Measurements from ENCODE around the gene SALL1.

SALL1 gene

GRCh38 chr16:51154271-51155171 lies 3.5 kb upstream of the SALL1 start:
- WGBS, 2 donors (ENCODE audit: extremely low coverage in 2 of 2, insufficient read length in 2 of 2, insufficient replicate concordance in 1 of 2), result no CpG with 5 or more reads among the region's 55 CpGs
- Histone ChIP-seq H2AK5ac (ENCODE audit: low read depth, low read length) (peak overlapping the region; percentile 81), H2BK120ac (ENCODE audit: low read depth, low read length) (peak overlapping the region; percentile 98), H2AFZ (ENCODE audit: low read length) (peak overlapping the region; percentile 84), H3K79me1 (ENCODE audit: low read depth, low read length) (no peaks in the 10 kb centered on the region), H3K27ac (replicated peaks; ENCODE audit: low read length) (peak overlapping the region; percentile 77), H2BK15ac (ENCODE audit: low read length) (peak overlapping the region; percentile 71), H4K91ac (ENCODE audit: low read depth, low read length, poor library complexity) (peak overlapping the region; percentile 42), H2BK5ac (ENCODE audit: low read length) (peak overlapping the region; percentile 93), H4K8ac (ENCODE audit: low read depth, low read length) (no peak overlapping the region), H3K18ac (ENCODE audit: low read length) (peak overlapping the region; percentile 94), H3K4me2 (ENCODE audit: insufficient read depth, low read length, poor library complexity, severe bottlenecking) (peak overlapping the region; percentile 87), H3K4ac (ENCODE audit: low read length) (peak overlapping the region; percentile 61), H3K23ac (ENCODE audit: low read depth, low read length, poor library complexity) (peak overlapping the region; percentile 46), H3K9ac (ENCODE audit: low read depth, low read length, poor library complexity) (peak overlapping the region; percentile 63), H3K4me1 (ENCODE audit: control insufficient read depth in 2 of 2, insufficient read depth in 1 of 2, low read depth in 1 of 2, low read length in 2 of 2) (peaks cover 11 to 17% of the 10 kb centered on the region in 2 donors), H2BK12ac (ENCODE audit: low read length) (peak overlapping the region; percentile 64), H3K9me3 (replicated peaks in 1 of 2; ENCODE audit: control insufficient read depth in 2 of 2, insufficient read depth in 1 of 2, low read depth in 1 of 2, low read length in 2 of 2) (peaks cover 0 to 9% of the 10 kb centered on the region in 2 donors), H3K27me3 (ENCODE audit: control insufficient read depth in 3 of 3, insufficient read depth in 3 of 3, low read depth in 1 of 3, low read length in 3 of 3) (no peaks in the 10 kb centered on the region), H3K14ac (ENCODE audit: low read length) (peak overlapping the region; percentile 17), H3K4me3 (ENCODE audit: low read length in 2 of 2) (peak overlapping the region in 1 of 2 donors; percentile 57), H3K36me3 (replicated peaks in 1 of 2; ENCODE audit: control insufficient read depth in 2 of 2, insufficient read depth in 2 of 2, low read length in 2 of 2) (no peaks in the 10 kb centered on the region)
- DNase-seq (ENCODE audit: low spot score), result no peak

- H3K27me3 ChIP-seq (ENCODE audit: control insufficient read depth in 3 of 3, insufficient read depth in 3 of 3, low read depth in 1 of 3, low read length in 3 of 3), result no peaks in the 10 kb centered on the region
Measured at GRCh38 chr16:51153577-51154031, 2.5 kb upstream of the SALL1 start.

GRCh38 chr16:51152691-51153576 lies 1.9 kb upstream of the SALL1 start:
- H3K27ac ChIP-seq (replicated peaks; ENCODE audit: low read length), result peak overlapping the region; percentile 100
- DNase-seq (ENCODE audit: low spot score), result no peak
- no peaks in the 10 kb centered on the region for H3K79me1 ChIP-seq (ENCODE audit: low read depth, low read length)
- no peak overlapping the region for H3K14ac ChIP-seq (ENCODE audit: low read length)
- no peaks in the 10 kb centered on the region for H3K36me3 ChIP-seq (replicated peaks in 1 of 2; ENCODE audit: control insufficient read depth in 2 of 2, insufficient read depth in 2 of 2, low read length in 2 of 2)
- H3K4me3 ChIP-seq (ENCODE audit: low read length in 2 of 2), result peak overlapping the region; percentile 97 to 98
- peak overlapping the region; percentile 44 for H2BK120ac ChIP-seq (ENCODE audit: low read depth, low read length)
- no peaks in the 10 kb centered on the region for H3K27me3 ChIP-seq (ENCODE audit: control insufficient read depth in 3 of 3, insufficient read depth in 3 of 3, low read depth in 1 of 3, low read length in 3 of 3)
- H3K9me3 ChIP-seq (replicated peaks in 1 of 2; ENCODE audit: control insufficient read depth in 2 of 2, insufficient read depth in 1 of 2, low read depth in 1 of 2, low read length in 2 of 2), result peaks cover 0 to 9% of the 10 kb centered on the region in 2 donors
- peak overlapping the region; percentile 5 for H2BK15ac ChIP-seq (ENCODE audit: low read length)
- H4K91ac ChIP-seq (ENCODE audit: low read depth, low read length, poor library complexity), result no peak overlapping the region
- peak overlapping the region; percentile 97 for H3K9ac ChIP-seq (ENCODE audit: low read depth, low read length, poor library complexity)
- no CpG with 5 or more reads among the region's 60 CpGs for WGBS, 2 donors (ENCODE audit: extremely low coverage in 2 of 2, insufficient read length in 2 of 2, insufficient replicate concordance in 1 of 2)
- H3K18ac ChIP-seq (ENCODE audit: low read length), result peak overlapping the region; percentile 98
- peak overlapping the region; percentile 99 for H3K4me2 ChIP-seq (ENCODE audit: insufficient read depth, low read length, poor library complexity, severe bottlenecking)
- H3K4me1 ChIP-seq (ENCODE audit: control insufficient read depth in 2 of 2, insufficient read depth in 1 of 2, low read depth in 1 of 2, low read length in 2 of 2), result peaks cover 10 to 21% of the 10 kb centered on the region in 2 donors
- peak overlapping the region; percentile 43 for H4K8ac ChIP-seq (ENCODE audit: low read depth, low read length)
- peak overlapping the region; percentile 85 for H3K23ac ChIP-seq (ENCODE audit: low read depth, low read length, poor library complexity)
- peak overlapping the region; percentile 87 for H2AFZ ChIP-seq (ENCODE audit: low read length)
- peak overlapping the region; percentile 33 for H2BK12ac ChIP-seq (ENCODE audit: low read length)
- no peak overlapping the region for H3K4ac ChIP-seq (ENCODE audit: low read length)
- H2BK5ac ChIP-seq (ENCODE audit: low read length), result peak overlapping the region; percentile 98
- peak overlapping the region; percentile 96 for H2AK5ac ChIP-seq (ENCODE audit: low read depth, low read length)

More at GRCh38 chr16:51153577-51154031, 2.5 kb upstream of the SALL1 start:
- Histone ChIP-seq H4K91ac (ENCODE audit: low read depth, low read length, poor library complexity) (no peak overlapping the region), H3K4me3 (ENCODE audit: low read length in 2 of 2) (peak overlapping the region; percentile 97 to 98), H3K27ac (replicated peaks; ENCODE audit: low read length) (peak overlapping the region; percentile 100), H4K8ac (ENCODE audit: low read depth, low read length) (no peak overlapping the region), H3K4ac (ENCODE audit: low read length) (peak overlapping the region; percentile 76), H2BK5ac (ENCODE audit: low read length) (no peak overlapping the region), H3K23ac (ENCODE audit: low read depth, low read length, poor library complexity) (no peak overlapping the region), H2BK12ac (ENCODE audit: low read length) (peak overlapping the region; percentile 66), H3K9me3 (replicated peaks in 1 of 2; ENCODE audit: control insufficient read depth in 2 of 2, insufficient read depth in 1 of 2, low read depth in 1 of 2, low read length in 2 of 2) (peaks cover 0 to 9% of the 10 kb centered on the region in 2 donors), H3K18ac (ENCODE audit: low read length) (peak overlapping the region; percentile 98), H3K4me2 (ENCODE audit: insufficient read depth, low read length, poor library complexity, severe bottlenecking) (peak overlapping the region; percentile 99), H3K36me3 (replicated peaks in 1 of 2; ENCODE audit: control insufficient read depth in 2 of 2, insufficient read depth in 2 of 2, low read length in 2 of 2) (no peaks in the 10 kb centered on the region), H3K79me1 (ENCODE audit: low read depth, low read length) (no peaks in the 10 kb centered on the region), H3K4me1 (ENCODE audit: control insufficient read depth in 2 of 2, insufficient read depth in 1 of 2, low read depth in 1 of 2, low read length in 2 of 2) (peaks cover 11 to 17% of the 10 kb centered on the region in 2 donors), H2BK15ac (ENCODE audit: low read length) (peak overlapping the region; percentile 3), H2AK5ac (ENCODE audit: low read depth, low read length) (peak overlapping the region; percentile 97), H2AFZ (ENCODE audit: low read length) (no peak overlapping the region), H3K14ac (ENCODE audit: low read length) (no peak overlapping the region), H2BK120ac (ENCODE audit: low read depth, low read length) (peak overlapping the region; percentile 81), H3K9ac (ENCODE audit: low read depth, low read length, poor library complexity) (peak overlapping the region; percentile 97)
- no peak for DNase-seq (ENCODE audit: low spot score)
- no CpG with 5 or more reads among the region's 32 CpGs for WGBS, 2 donors (ENCODE audit: extremely low coverage in 2 of 2, insufficient read length in 2 of 2, insufficient replicate concordance in 1 of 2)
